NK-92 (cell line): ENCODE results near the gene TCERG1L.
"Not testable (repeated sequence)": the region's sequence is repeated elsewhere in the genome, so short reads cannot be mapped to it uniquely, and the experiment has no call there.

Source experiments
- DNase-seq: peaks from one replicate; lab custom pipeline; 2025; ENCODE audit not compliant: unreplicated experiment; lab: John Stamatoyannopoulos, UW

The TCERG1L gene

DNA sequence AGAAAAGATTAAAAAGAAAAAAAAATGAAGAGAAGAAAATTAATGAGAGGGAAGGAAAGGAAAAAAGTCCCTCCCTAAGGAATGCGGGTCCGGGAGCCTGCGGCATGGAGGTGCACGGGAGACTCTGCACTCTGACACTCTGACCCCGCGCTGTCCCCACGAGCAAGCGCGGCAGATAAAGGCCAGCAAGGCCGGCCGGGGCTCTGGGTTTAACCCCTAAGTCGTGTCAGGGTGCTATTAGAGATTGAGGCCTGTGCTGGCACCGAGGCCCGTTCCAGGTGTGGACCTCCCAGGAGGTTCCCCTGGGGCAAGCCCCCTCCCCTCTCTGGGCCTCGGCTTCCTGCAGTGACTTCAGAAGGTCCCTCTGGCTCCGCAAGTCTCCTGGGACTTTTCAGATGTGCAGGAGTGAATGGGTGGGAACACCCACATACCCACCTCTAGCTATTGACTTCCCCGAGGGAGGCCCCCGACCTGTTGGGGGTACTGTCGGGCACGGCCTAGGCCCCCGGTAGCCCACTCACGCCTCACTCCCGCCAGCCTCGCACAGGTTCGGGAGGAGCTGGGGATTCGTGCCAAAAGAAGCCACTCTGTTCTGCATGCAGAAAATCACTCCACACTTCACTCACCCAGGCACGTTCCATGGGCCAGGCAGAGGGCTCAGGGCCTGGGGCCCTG lies 164.1 kb downstream of the TCERG1L start:
- DNase-seq: no peak

DNA sequence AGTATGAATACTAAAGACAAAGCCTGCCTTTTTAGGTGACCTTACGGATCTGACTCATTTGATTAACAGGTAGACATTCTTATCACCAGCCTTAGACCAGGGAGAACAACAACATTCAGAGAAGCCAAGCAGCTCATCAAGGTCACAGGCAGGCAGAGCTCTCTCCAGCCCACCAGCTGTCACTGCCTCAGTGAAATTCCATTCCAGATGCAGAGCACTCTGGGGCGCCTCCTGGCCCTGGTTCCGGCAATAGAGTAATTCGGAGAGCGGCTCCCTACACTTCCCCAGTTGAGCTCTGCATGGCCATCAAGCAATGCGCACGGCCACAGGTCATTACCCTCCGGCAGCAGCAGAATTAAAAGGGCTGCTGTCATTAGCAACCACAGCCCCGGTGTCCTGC lies 164.7 kb downstream of the TCERG1L start:
- DNase-seq: no peak

- no peak for DNase-seq
Observed at GRCh38 chr10:131145756-131146155, 165.8 kb downstream of the TCERG1L start.

DNA sequence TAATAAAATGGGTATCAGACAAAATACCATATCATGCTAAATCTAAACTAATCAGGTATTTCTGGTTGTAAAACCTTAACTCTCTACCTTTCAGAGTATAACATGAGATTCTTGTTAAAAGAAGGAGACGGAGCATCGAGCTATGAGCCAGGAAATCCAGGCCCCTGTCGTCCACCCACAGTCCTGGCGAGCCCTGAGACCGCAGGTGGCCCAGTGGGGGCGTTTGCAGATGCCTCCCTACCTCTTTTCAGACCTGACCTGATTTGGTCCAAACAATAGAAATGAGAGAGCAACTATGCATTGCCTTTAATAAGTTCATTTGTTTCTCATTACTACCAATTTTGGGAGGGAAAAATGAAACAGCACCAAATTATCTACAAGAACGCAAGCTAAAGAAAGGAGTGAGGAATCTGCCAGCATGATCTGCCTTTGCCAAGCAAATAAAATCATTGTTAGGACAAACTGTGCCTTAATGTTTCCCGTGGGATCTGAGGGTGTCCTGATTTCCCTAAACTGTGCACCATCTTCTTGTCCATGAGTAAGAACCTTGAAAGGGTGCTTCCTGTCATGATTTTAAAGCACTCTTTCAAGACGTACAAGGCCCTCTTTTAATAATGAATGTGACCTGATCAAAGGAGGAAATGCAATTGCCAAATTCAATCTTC lies 166.7 kb downstream of the TCERG1L start:
- no peak for DNase-seq

GRCh38 chr10:131144196-131144595 lies 167.3 kb downstream of the TCERG1L start:
- DNase-seq: no peak

- no peak for DNase-seq
Observed at GRCh38 chr10:131143425-131144165, 167.9 kb downstream of the TCERG1L start.

DNA sequence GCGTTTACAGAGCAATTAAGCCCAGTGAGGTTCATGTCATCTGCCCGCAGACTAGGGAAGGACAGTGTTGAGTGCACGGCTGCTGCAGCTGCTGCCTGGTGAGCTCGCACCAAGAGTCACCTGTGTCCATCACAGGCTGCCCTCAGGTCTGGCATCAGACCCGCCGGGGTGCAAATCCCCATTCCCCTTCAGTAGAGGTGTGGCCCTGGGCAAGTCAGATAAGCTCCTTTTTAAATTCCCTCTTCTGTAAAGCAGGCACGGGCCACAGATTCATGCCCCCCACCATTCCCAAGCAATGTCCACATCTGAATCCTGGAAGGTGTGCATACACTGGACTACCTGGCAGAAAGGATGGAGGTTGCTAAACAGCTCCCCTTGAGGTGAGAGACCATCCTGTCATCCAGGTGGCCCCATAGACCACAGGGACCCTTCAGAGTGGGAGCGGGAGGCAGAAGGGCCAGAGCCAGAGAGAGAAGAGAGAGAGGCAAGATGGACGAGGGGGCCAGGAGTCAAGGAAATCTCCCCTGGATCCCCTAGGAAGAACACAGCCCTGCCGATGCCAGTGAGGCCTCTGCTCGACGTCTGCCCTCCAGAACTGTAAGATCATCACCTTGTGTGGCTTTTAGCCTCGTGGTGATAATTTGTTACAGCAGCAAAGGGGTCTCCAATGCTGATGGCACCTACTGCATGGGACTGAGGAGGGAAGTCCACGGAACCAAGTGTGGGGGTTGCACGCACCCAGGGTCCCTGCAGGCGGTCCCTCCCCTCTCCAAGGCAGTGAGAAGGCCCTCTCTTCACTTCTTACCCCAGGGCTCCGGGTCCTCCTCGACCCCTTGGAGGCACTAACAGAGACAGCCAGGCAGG lies 168.8 kb downstream of the TCERG1L start:
- no peak for DNase-seq

- DNase-seq: no peak
Observed at GRCh38 chr10:131141645-131142516, 169.6 kb downstream of the TCERG1L start.

GRCh38 chr10:131141207-131141606 lies 170.3 kb downstream of the TCERG1L start:
- DNase-seq: no peak

DNA sequence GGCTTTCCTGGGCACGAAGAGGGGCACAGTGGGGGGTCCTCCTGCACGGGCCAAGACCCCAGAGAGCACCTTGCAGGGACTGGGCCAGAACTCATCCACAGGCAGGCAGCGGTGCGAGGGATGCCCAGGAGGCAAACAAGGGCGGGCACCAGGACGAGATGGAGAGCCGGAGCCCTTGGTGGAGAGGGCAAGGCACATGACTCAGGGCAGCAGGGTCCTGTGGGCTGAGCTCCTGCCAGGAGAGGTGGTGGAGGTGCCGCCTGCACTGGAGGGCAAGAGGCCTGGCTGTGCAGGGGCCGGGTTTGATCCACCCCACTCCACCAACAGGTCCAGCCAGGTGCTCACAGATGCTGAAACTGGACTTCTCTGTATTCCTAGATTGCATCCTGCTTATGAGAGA lies 170.9 kb downstream of the TCERG1L start:
- no peak for DNase-seq

GRCh38 chr10:131137223-131137622 lies 174.3 kb downstream of the TCERG1L start:
- DNase-seq: no peak

DNA sequence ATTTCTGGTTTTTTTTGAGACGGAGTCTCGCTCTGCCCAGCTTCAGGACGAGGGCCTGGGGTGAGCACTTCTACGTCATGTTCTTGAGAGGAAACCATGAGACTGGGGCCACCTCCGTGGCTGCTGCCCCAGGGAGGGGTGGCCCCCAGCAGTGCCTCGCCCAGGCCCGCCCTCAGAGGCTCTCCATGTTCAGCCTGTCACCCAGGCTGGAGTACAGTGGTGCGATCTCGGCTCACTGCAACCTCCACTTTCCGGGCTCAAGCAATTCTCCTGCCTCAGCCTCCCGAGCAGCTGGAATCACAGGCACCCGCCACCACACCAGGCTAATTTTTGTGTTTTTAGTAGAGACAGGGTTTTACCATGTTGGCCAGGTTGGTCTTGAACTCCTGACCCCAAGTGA lies 175.2 kb downstream of the TCERG1L start:
- DNase-seq: not testable (repeated sequence)

DNA sequence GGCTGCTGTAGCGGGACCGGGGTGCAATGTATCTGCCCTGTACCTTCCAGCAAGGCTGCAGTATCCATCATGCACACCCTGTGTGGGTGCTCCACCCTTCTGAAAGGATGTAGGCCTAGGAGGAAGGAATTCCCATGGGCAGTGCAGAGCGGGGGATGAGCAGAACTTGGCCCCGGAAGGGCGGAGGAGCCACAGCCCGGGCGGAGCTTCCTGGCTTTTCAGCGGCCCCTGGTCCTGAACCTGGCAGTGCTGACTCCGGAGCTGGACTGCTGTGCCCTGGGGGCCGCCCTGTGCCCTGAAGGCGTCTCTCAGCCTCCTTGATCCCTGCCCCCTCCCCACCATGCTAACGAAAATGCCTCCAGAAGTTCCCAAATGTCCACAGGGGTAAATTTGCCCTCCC lies 175.8 kb downstream of the TCERG1L start:
- DNase-seq: no peak

- DNase-seq: no peak
Observed at GRCh38 chr10:131134651-131135050, 176.9 kb downstream of the TCERG1L start.

DNA sequence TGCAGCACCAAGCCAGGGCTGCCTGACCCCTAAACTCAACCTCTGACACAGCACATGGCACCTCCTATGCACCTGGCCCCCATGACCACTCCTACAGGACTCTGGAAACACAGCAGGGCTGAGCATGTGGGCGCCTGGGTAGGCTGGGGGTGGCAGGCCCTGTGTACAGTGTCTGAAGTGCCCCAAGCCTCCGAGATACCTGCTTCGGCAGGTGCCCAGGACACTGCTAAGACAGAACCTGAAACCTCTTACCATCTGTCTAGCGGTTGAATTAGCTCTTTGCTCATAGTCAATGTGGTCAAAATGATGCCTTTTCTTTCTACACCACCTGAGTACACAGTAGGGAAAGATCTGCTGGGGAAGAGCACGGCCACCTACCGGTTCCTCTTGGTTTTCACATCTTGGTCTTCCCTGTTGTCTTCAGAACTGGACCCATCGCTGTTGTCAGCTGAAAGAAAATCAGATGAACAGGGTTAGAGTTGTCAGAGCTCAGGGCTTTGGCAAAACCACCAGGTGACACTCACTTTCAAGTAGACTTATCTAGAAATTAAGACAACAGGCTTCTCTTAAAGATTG lies 177.4 kb downstream of the TCERG1L start:
- no peak for DNase-seq

GRCh38 chr10:131132681-131133080 lies 178.8 kb downstream of the TCERG1L start:
- DNase-seq: no peak

- no peak for DNase-seq
Observed at GRCh38 chr10:131131726-131132591, 179.6 kb downstream of the TCERG1L start.

- no peak for DNase-seq
Observed at GRCh38 chr10:131130025-131130424, 181.5 kb downstream of the TCERG1L start.

DNA sequence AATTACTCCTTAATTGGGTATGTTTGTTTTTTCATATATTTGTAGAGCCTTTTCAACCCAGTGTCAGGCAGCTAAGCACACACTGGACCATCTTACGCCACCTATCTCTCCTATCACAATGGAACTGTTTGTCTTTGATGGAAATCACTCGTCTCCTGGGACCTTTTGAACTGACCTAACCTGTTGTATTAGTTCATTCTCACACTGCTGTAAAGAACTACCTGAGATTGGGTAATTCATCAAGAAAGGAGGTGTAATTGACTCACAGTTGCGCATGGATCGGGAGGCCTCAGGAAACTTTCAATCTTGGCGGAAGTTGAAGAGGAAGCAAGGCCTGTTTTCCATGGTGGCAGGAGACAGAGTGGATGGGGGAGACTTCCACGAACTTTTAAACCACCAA lies 182.0 kb downstream of the TCERG1L start:
- DNase-seq: no peak
